H9 (cell line): ENCODE data around the gene HERC6. TPM values are rescaled to one million over a fixed set of nuclear protein-coding genes. Genes with fewer than 3 reads are reported as not detected.

ENCODE experiments used
- DNase-seq: peaks from one replicate; pipeline ENCODE4 v3.0.0-alpha.2; 2017
- H2AFZ ChIP-seq: one replicate; pipeline ENCODE4 v1.6.1; 2013; ENCODE audit warnings: mild to moderate bottlenecking, low read length, control low read depth, moderate library complexity
- H2AK5ac ChIP-seq: 2 replicates; pipeline ENCODE4 v1.6.1; 2013; ENCODE audit warnings: low read length, control low read depth, mixed read lengths; ENCODE audit not compliant: insufficient read length
- H2BK120ac ChIP-seq: one replicate; pipeline ENCODE4 v1.6.1; 2013; ENCODE audit warnings: low read depth, mild to moderate bottlenecking, low read length, control low read depth, inconsistent platforms; ENCODE audit not compliant: poor library complexity, severe bottlenecking
- H2BK12ac ChIP-seq: 2 replicates; pipeline ENCODE4 v1.6.1; 2013; ENCODE audit warnings: low read length, control low read depth, mixed read lengths, low read depth; ENCODE audit not compliant: insufficient read length
- H2BK15ac ChIP-seq: 2 replicates; pipeline ENCODE4 v1.6.1; 2013; ENCODE audit warnings: low read depth, low read length, control low read depth
- H2BK20ac ChIP-seq: one replicate; pipeline ENCODE4 v1.6.1; 2013; ENCODE audit warnings: low read depth, mild to moderate bottlenecking, low read length, control low read depth, inconsistent platforms; ENCODE audit not compliant: poor library complexity, severe bottlenecking
- H2BK5ac ChIP-seq: 2 replicates; pipeline ENCODE4 v1.6.1; 2013; ENCODE audit warnings: low read length, control low read depth, mixed read lengths; ENCODE audit not compliant: insufficient read length
- H3K14ac ChIP-seq: 2 replicates; pipeline ENCODE4 v1.6.1; 2013; ENCODE audit warnings: low read length, control low read depth; ENCODE audit not compliant: insufficient read depth
- H3K18ac ChIP-seq: 2 replicates; pipeline ENCODE4 v1.6.1; 2013; ENCODE audit warnings: low read depth, mild to moderate bottlenecking, mixed read lengths, low read length, control low read depth; ENCODE audit not compliant: insufficient read length
- H3K23ac ChIP-seq: 2 replicates; pipeline ENCODE4 v1.6.1; 2013; ENCODE audit warnings: low read length, control low read depth, mixed read lengths, low read depth; ENCODE audit not compliant: insufficient read length
- H3K23me2 ChIP-seq: 2 replicates; pipeline ENCODE4 v1.6.1; 2013; ENCODE audit warnings: low read depth, mild to moderate bottlenecking, mixed read lengths, low read length, control low read depth; ENCODE audit not compliant: insufficient read length, poor library complexity, severe bottlenecking
- H3K27ac ChIP-seq: 2 replicates; pipeline ENCODE4 v1.5.1; 2013; ENCODE audit warnings: low read length, control low read depth, mixed read lengths, low read depth; ENCODE audit not compliant: insufficient read length
- H3K27me3 ChIP-seq: 2 replicates; pipeline ENCODE4 v1.6.1; 2013; ENCODE audit warnings: low read length, control low read depth, inconsistent platforms; ENCODE audit not compliant: insufficient read depth
- H3K4ac ChIP-seq: 2 replicates; pipeline ENCODE4 v1.6.1; 2013; ENCODE audit warnings: low read depth, mild to moderate bottlenecking, control low read depth, inconsistent platforms, low read length, moderate library complexity
- H3K4me1 ChIP-seq: 2 replicates; pipeline ENCODE4 v1.6.1; 2013; ENCODE audit warnings: low read length, control low read depth, inconsistent platforms; ENCODE audit not compliant: insufficient read depth
- H3K4me2 ChIP-seq: 2 replicates; pipeline ENCODE4 v1.6.1; 2013; ENCODE audit warnings: low read length, control low read depth, mixed read lengths; ENCODE audit not compliant: insufficient read length, insufficient read depth
- H3K56ac ChIP-seq: 2 replicates; pipeline ENCODE4 v1.6.1; 2013; ENCODE audit warnings: low read depth, mild to moderate bottlenecking, mixed read lengths, low read length, control low read depth; ENCODE audit not compliant: insufficient read length
- H3K79me1 ChIP-seq: 2 replicates; pipeline ENCODE4 v1.6.1; 2013; ENCODE audit warnings: low read depth, mild to moderate bottlenecking, moderate library complexity, low read length, control low read depth, inconsistent platforms; ENCODE audit not compliant: insufficient read depth, poor library complexity, severe bottlenecking
- H3K79me2 ChIP-seq: 2 replicates; pipeline ENCODE4 v1.6.1; 2013; ENCODE audit warnings: low read length, control low read depth, inconsistent platforms; ENCODE audit not compliant: insufficient read depth
- H3K9ac ChIP-seq: 2 replicates; pipeline ENCODE4 v1.6.1; 2013; ENCODE audit warnings: low read length, control low read depth, mixed read lengths; ENCODE audit not compliant: insufficient read length; ENCODE audit errors: extremely low read depth
- H3K9me3 ChIP-seq: one replicate; pipeline ENCODE4 v1.6.1; 2013; ENCODE audit warnings: low read depth, low read length, inconsistent platforms; ENCODE audit not compliant: control insufficient read depth
- H3T11ph ChIP-seq: one replicate; pipeline ENCODE4 v1.6.1; 2013; ENCODE audit warnings: mild to moderate bottlenecking, low read length, control low read depth, inconsistent platforms
- H4K20me1 ChIP-seq: one replicate; pipeline ENCODE4 v1.6.1; 2013; ENCODE audit not compliant: control insufficient read depth, insufficient read length, insufficient read depth
- H4K5ac ChIP-seq: 2 replicates; pipeline ENCODE4 v1.6.1; 2013; ENCODE audit warnings: low read depth, mild to moderate bottlenecking, mixed read lengths, low read length, control low read depth; ENCODE audit not compliant: insufficient read length
- H4K8ac ChIP-seq: replicated peaks from 2 replicates; pipeline ENCODE4 v1.6.1; 2013; ENCODE audit warnings: low read length, control low read depth, mixed read lengths, low read depth; ENCODE audit not compliant: insufficient read length
- H4K91ac ChIP-seq: 2 replicates; pipeline ENCODE4 v1.6.1; 2013; ENCODE audit warnings: low read depth, mild to moderate bottlenecking, moderate library complexity, mixed read lengths, low read length, control low read depth; ENCODE audit not compliant: insufficient read length
- H3K27ac Mint-ChIP-seq, 3 experiments: 2 replicates in 2 of 3; 3 replicates in 1 of 3; pipeline ENCODE4 v1.8.0; 2020 to 2021; ENCODE audit warnings: mixed read lengths in 3 of 3, mild to moderate bottlenecking in 1 of 3, moderate library complexity in 1 of 3
- H3K27me3 Mint-ChIP-seq: 2 replicates; pipeline ENCODE4 v1.8.0; 2021; ENCODE audit warnings: low read depth, mild to moderate bottlenecking, moderate library complexity, mixed read lengths
- H3K36me3 Mint-ChIP-seq, 3 experiments: 2 replicates in 2 of 3; 3 replicates in 1 of 3; pipeline ENCODE4 v1.8.0; 2020 to 2021; ENCODE audit warnings: low read depth in 3 of 3, mixed read lengths in 3 of 3; ENCODE audit not compliant: insufficient read depth in 1 of 3
- H3K4me1 Mint-ChIP-seq, 2 experiments: 2 replicates each; pipeline ENCODE4 v1.8.0; 2020; ENCODE audit warnings: mixed read lengths in 2 of 2
- H3K4me3 Mint-ChIP-seq, 2 experiments: 2 replicates in 1 of 2; 3 replicates in 1 of 2; pipeline ENCODE4 v1.8.0; 2020 to 2021; ENCODE audit warnings: mild to moderate bottlenecking in 2 of 2, mixed read lengths in 2 of 2, moderate library complexity in 1 of 2
- H3K9me3 Mint-ChIP-seq, 2 experiments: 2 replicates in 1 of 2; 3 replicates in 1 of 2; pipeline ENCODE4 v1.8.0; 2020; ENCODE audit warnings: mild to moderate bottlenecking in 2 of 2, mixed read lengths in 2 of 2, moderate library complexity in 1 of 2
- WGBS: extraction: QIAGEN DNeasy Blood & Tissue Kit; methylation state at CpG from one replicate; pipeline ENCODE4 v1.1.7; 2013; ENCODE audit warnings: missing lambda C conversion rate, low lambda C conversion rate, mixed read lengths; ENCODE audit not compliant: insufficient read length; ENCODE audit errors: extremely low coverage; 5-methylcytosine and 5-hydroxymethylcytosine counted together
- total RNA-seq: library from RNA; stranded (reverse); gene quantifications from 2 replicates; pipeline ENCODE4 v1.2.1, GENCODE V29; 2021
- TF ChIP-seq, protein P1 (sequence below): fragments of 200-600 bp; sonication (generic); conservative IDR thresholded peaks from 3 replicates; pipeline ENCODE4 v1.8.0; 2021; ENCODE audit warnings: antibody characterized with exemption, mild to moderate bottlenecking

The HERC6 gene
- total RNA-seq, 1 experiment from 2014 or later, result 8.2 TPM

DNA sequence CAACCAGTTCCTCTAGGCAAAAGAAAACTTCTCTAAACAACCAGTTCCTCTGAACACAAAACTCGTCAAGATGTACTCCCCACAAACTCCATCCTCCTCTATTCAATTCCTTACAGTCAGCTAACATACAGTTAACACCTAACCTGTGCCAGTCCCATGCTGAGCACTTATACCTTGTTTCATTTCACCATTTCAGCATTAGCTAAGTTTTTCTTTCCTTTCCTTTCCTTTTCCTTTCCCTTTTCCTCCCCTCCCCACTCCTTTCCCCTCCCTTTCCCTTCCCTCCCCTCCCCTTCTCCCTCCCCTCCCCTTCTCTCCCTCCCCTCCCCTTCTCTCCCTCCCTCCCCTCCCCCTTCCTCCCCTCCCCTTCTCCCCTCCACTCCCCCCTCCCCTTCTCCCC lies 13.1 kb downstream of the HERC6 start:
- Histone ChIP-seq H2BK12ac (no peak overlapping the region), H2BK20ac (no peak overlapping the region), H3K14ac (no peak overlapping the region), H3K9ac (no peak overlapping the region), H4K5ac (no peak overlapping the region), H4K20me1 (no peaks in the 10 kb centered on the region), H3K56ac (no peak overlapping the region), H3K4ac (no peak overlapping the region), H3K79me1 (no peaks in the 10 kb centered on the region), H2BK5ac (no peak overlapping the region), H3K9me3 (no peaks in the 10 kb centered on the region), H2AK5ac (no peak overlapping the region), H3K27me3 (no peaks in the 10 kb centered on the region), H3K4me2 (no peak overlapping the region), H2BK120ac (no peak overlapping the region), H4K91ac (no peak overlapping the region), H3K4me1 (no peaks in the 10 kb centered on the region), H3K79me2 (no peaks in the 10 kb centered on the region), H2BK15ac (no peak overlapping the region), H3K27ac (no peak overlapping the region), H2AFZ (no peak overlapping the region), H3T11ph (no peak overlapping the region), H3K23ac (no peak overlapping the region), H4K8ac (no peak overlapping the region), H3K18ac (no peak overlapping the region), H3K23me2 (no peaks in the 10 kb centered on the region)
- H3K4me1 Mint-ChIP-seq, result peaks cover 0 to 5% of the 10 kb centered on the region in 2 experiments; a peak in 2 of 4 replicates
- TF ChIP-seq, protein P1, sequence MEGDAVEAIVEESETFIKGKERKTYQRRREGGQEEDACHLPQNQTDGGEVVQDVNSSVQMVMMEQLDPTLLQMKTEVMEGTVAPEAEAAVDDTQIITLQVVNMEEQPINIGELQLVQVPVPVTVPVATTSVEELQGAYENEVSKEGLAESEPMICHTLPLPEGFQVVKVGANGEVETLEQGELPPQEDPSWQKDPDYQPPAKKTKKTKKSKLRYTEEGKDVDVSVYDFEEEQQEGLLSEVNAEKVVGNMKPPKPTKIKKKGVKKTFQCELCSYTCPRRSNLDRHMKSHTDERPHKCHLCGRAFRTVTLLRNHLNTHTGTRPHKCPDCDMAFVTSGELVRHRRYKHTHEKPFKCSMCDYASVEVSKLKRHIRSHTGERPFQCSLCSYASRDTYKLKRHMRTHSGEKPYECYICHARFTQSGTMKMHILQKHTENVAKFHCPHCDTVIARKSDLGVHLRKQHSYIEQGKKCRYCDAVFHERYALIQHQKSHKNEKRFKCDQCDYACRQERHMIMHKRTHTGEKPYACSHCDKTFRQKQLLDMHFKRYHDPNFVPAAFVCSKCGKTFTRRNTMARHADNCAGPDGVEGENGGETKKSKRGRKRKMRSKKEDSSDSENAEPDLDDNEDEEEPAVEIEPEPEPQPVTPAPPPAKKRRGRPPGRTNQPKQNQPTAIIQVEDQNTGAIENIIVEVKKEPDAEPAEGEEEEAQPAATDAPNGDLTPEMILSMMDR, result no peak
- no peak for DNase-seq
- no peak overlapping the region for H3K4me3 Mint-ChIP-seq
- 0 out of 5 replicates have a peak, but pooled peaks cover 0 to 6% of the 10 kb centered on the region in 2 experiments for H3K9me3 Mint-ChIP-seq
- no peaks in the 10 kb centered on the region for H3K27me3 Mint-ChIP-seq
- peaks cover 0 to 9% (median 8%) of the 10 kb centered on the region in 3 experiments; a peak in 5 of 7 replicates for H3K36me3 Mint-ChIP-seq
- no CpG with 5 or more reads among the region's 1 CpG for whole genome bisulfite sequencing
- no peak overlapping the region for H3K27ac Mint-ChIP-seq
